Fibroblast of mammary gland (primary cell): ENCODE data around the gene PTPRN2.

Source experiments
- DNase-seq: peaks from one replicate; pipeline ENCODE4 v3.0.0-alpha.2; 2010; ENCODE audit warnings: low read depth
- H3K4me3 ChIP-seq: 2 replicates; pipeline ENCODE4 v1.5.1; 2011; ENCODE audit warnings: low read depth, mild to moderate bottlenecking, low read length, moderate library complexity; ENCODE audit not compliant: control insufficient read depth
- CTCF ChIP-seq: conservative IDR thresholded peaks from 2 replicates; pipeline ENCODE4 v1.5.1; 2011; ENCODE audit warnings: low read depth, low read length, inconsistent platforms; ENCODE audit not compliant: control insufficient read depth, insufficient read depth

PTPRN2 gene

GRCh38 chr7:157964521-157964920 lies 623.1 kb downstream of the PTPRN2 start:
- TF ChIP-seq CTCF = no peak
- no peak for DNase-seq
- H3K4me3 ChIP-seq = no peak overlapping the region

- DNase-seq = no peak
- no peak for TF ChIP-seq CTCF
- no peak overlapping the region for H3K4me3 ChIP-seq
Observed at GRCh38 chr7:157964016-157964415, 623.6 kb downstream of the PTPRN2 start.

GRCh38 chr7:157963526-157963925 lies 624.1 kb downstream of the PTPRN2 start:
- no peak overlapping the region for H3K4me3 ChIP-seq
- DNase-seq = no peak
- TF ChIP-seq CTCF = no peak

- DNase-seq = no peak
- TF ChIP-seq CTCF = no peak
- no peak overlapping the region for H3K4me3 ChIP-seq
Observed at GRCh38 chr7:157962458-157963306, 624.9 kb downstream of the PTPRN2 start.

GRCh38 chr7:157961731-157962457 lies 625.7 kb downstream of the PTPRN2 start:
- no peak for TF ChIP-seq CTCF
- H3K4me3 ChIP-seq = no peak overlapping the region
- no peak for DNase-seq

- DNase-seq = no peak
- H3K4me3 ChIP-seq = no peak overlapping the region
- TF ChIP-seq CTCF = no peak
Observed at GRCh38 chr7:157955348-157955999, 632.1 kb downstream of the PTPRN2 start.
